GM12878 (cell line): Measurements from ENCODE around the gene MGME1. TPM values are rescaled to one million over a fixed set of nuclear protein-coding genes. Genes with fewer than 3 reads are reported as not detected.

ENCODE experiments used
- ATAC-seq: fragments of 200-7000 bp; cut with Tn5 transposase; 3 replicates; pipeline ENCODE4 v1.9.1; 2020; ENCODE audit warnings: mild to moderate bottlenecking, moderate library complexity
- BruUV-seq: library from RNA; stranded (reverse); fragments of 400-500 nt; replicated peaks from 2 replicates; lab custom pipeline; 2021; lab: Mats Ljungman, UMichigan
- CTCF ChIA-PET: fragments of 300-600 bp; sonication (Branson Sonifier 250); formaldehyde crosslinking; extraction: SDS; loops from one replicate; lab custom pipeline; 2021; ENCODE audit warnings: inconsistent platforms; lab: Yijun Ruan, JAX
- POLR2A ChIA-PET: fragments of 350-600 bp; formaldehyde crosslinking; extraction: SDS; loops from one replicate; lab custom pipeline; 2021; ENCODE audit warnings: inconsistent platforms; lab: Charles Lee
- RAD21 ChIA-PET: fragments of 300-600 bp; sonication (Branson Sonifier 250); formaldehyde crosslinking; loops from one replicate; lab custom pipeline; 2023; ENCODE audit warnings: antibody characterized with exemption; ENCODE audit not compliant: unreplicated experiment; lab: Charles Lee
- SMC1A ChIA-PET: fragments of 300-600 bp; sonication (Branson Sonifier 250); formaldehyde crosslinking; loops from one replicate; lab custom pipeline; 2023; ENCODE audit not compliant: unreplicated experiment, uncharacterized antibody; lab: Charles Lee
- DNase-seq: peaks from one replicate; pipeline ENCODE4 v3.0.0-alpha.2; 2011; ENCODE audit warnings: low read depth, low spot score
- FAIRE-seq: peaks from 3 replicates; lab custom pipeline; 2011; peaks lifted over from hg19 to GRCh38; lab: Jason Lieb, UNC
- H2AFZ ChIP-seq: 2 replicates; pipeline ENCODE4 v1.6.0; 2011; ENCODE audit warnings: low read depth, low read length, control low read depth; ENCODE audit not compliant: control insufficient read depth
- H3K27ac ChIP-seq: 2 replicates; pipeline ENCODE4 v1.5.1; 2011; ENCODE audit warnings: control low read depth; ENCODE audit not compliant: control insufficient read depth, insufficient read depth
- H3K27me3 ChIP-seq, 2 experiments: replicated peaks in 1 of 2; 2 replicates each; pipeline versions ENCODE4 v1.6.0 to v1.6.1; 2011; ENCODE audit warnings: low read length in 1 of 2; ENCODE audit not compliant: control insufficient read depth in 2 of 2, insufficient read depth in 2 of 2
- H3K36me3 ChIP-seq, 2 experiments: 2 replicates each; pipeline ENCODE4 v1.5.1; 2011; ENCODE audit warnings: low read length in 1 of 2; ENCODE audit not compliant: control insufficient read depth in 2 of 2, insufficient read depth in 2 of 2
- H3K4me1 ChIP-seq: 2 replicates; pipeline ENCODE4 v1.6.1; 2011; ENCODE audit warnings: mild to moderate bottlenecking, low read length, moderate library complexity, mixed read lengths; ENCODE audit not compliant: control insufficient read depth, insufficient read depth
- H3K4me2 ChIP-seq: 2 replicates; pipeline ENCODE4 v1.6.0; 2011; ENCODE audit warnings: control low read depth; ENCODE audit not compliant: control insufficient read depth, insufficient read depth
- H3K4me3 ChIP-seq: fragments of 200-600 bp; sonication (generic); 2 replicates; pipeline ENCODE4 v1.5.1; 2016
- H3K79me2 ChIP-seq: 2 replicates; pipeline ENCODE4 v1.6.0; 2011; ENCODE audit warnings: low read length; ENCODE audit not compliant: control insufficient read depth, insufficient read depth
- H3K9ac ChIP-seq: 2 replicates; pipeline ENCODE4 v1.8.0; 2011; ENCODE audit warnings: low read length, control low read depth, mixed read lengths; ENCODE audit not compliant: control insufficient read depth, insufficient read depth
- H3K9me3 ChIP-seq: replicated peaks from 3 replicates; pipeline ENCODE4 v1.5.1; 2011; ENCODE audit warnings: mild to moderate bottlenecking, low read length; ENCODE audit not compliant: control insufficient read depth, insufficient read depth
- H4K20me1 ChIP-seq: 2 replicates; pipeline ENCODE4 v1.6.0; 2011; ENCODE audit not compliant: control insufficient read depth, insufficient read depth
- BHLHE40 ChIP-seq, 2 experiments: fragments of 450-650 bp in 1 of 2; IDR thresholded peaks; 2 replicates each; pipeline ENCODE4 v1.6.1; 2011 to 2017; ENCODE audit warnings: low read depth in 2 of 2, borderline replicate concordance in 1 of 2, improper control_type of control experiment in 1 of 2, low read length in 1 of 2, mild to moderate bottlenecking in 1 of 2
- CBX3 ChIP-seq: fragments of 200-600 bp; sonication (generic); IDR thresholded peaks from 2 replicates; pipeline ENCODE4 v1.6.1; 2016; ENCODE audit warnings: low read depth, borderline replicate concordance
- CTCF ChIP-seq, 3 experiments: IDR thresholded peaks in 2 of 3; conservative IDR thresholded peaks in 1 of 3; 2 replicates each; pipeline ENCODE4 v1.5.1; 2011; ENCODE audit warnings: low read depth in 3 of 3, low read length in 3 of 3, mild to moderate bottlenecking in 3 of 3, control low read depth in 2 of 3, moderate library complexity in 2 of 3, inconsistent platforms in 1 of 3, mixed read lengths in 1 of 3; ENCODE audit not compliant: control insufficient read depth in 2 of 3, insufficient read depth in 1 of 3; ENCODE audit errors: extremely low read depth in 1 of 3
- EED ChIP-seq: sonication (generic); IDR thresholded peaks from 2 replicates; pipeline ENCODE4 v1.6.1; 2016; ENCODE audit warnings: antibody characterized with exemption, low read depth
- JUNB ChIP-seq: IDR thresholded peaks from 2 replicates; pipeline ENCODE4 v1.6.1; 2016; ENCODE audit warnings: antibody characterized with exemption, mild to moderate bottlenecking
- NFIC ChIP-seq: IDR thresholded peaks from 2 replicates; pipeline ENCODE4 v1.6.1; 2012; ENCODE audit warnings: low read depth, mild to moderate bottlenecking, inconsistent platforms, low read length, moderate library complexity
- NFYB ChIP-seq: IDR thresholded peaks from 2 replicates; pipeline ENCODE4 v1.6.1; 2011; ENCODE audit warnings: low read depth, mild to moderate bottlenecking, low read length, improper control_type of control experiment, moderate library complexity; ENCODE audit not compliant: insufficient read depth
- RAD21 ChIP-seq: IDR thresholded peaks from 2 replicates; pipeline ENCODE4 v1.6.1; 2011; ENCODE audit warnings: mild to moderate bottlenecking, low read depth, low read length, moderate library complexity; ENCODE audit not compliant: insufficient read depth
- RFX5 ChIP-seq: IDR thresholded peaks from 2 replicates; pipeline ENCODE4 v1.6.1; 2011; ENCODE audit warnings: low read depth, low read length, improper control_type of control experiment
- SKIL ChIP-seq: fragments of 450-650 bp; IDR thresholded peaks from 2 replicates; pipeline ENCODE4 v1.6.1; 2017; ENCODE audit warnings: mild to moderate bottlenecking, low read depth, inconsistent platforms; ENCODE audit not compliant: poor library complexity, severe bottlenecking
- ZNF622 ChIP-seq: fragments of 450-650 bp; IDR thresholded peaks from 2 replicates; pipeline ENCODE4 v1.6.1; 2017; ENCODE audit warnings: mild to moderate bottlenecking, inconsistent platforms
- WGBS: methylation state at CpG from one replicate; pipeline ENCODE4 v1.1.6; 2016; ENCODE audit warnings: low lambda C conversion rate; ENCODE audit not compliant: insufficient replicate concordance, insufficient coverage; ENCODE audit errors: missing lambda C conversion rate; 5-methylcytosine and 5-hydroxymethylcytosine counted together
- in situ Hi-C: fragments of 300-500 bp; cut with MboI; formaldehyde crosslinking; loops from 9 replicates; pipeline ENCODE4 v1.14.3; 2018; ENCODE audit warnings: mixed read lengths
- intact Hi-C: fragments of 100-400 bp; cut with micrococcal nuclease; formaldehyde crosslinking; loops from one replicate; pipeline ENCODE4 v1.14.2; 2022; ENCODE audit not compliant: unreplicated experiment
- polyA plus RNA-seq, 11 experiments: library from polyadenylated mRNA; depleted of rRNA in 4 of 11; unstranded in 6 of 11; stranded (reverse) in 5 of 11; fragments of >200 nt; fragmentation: Nextera tagmentation in 4 of 11; fragmentation: Illumina TruSeq in 1 of 11; extraction: Ambion mirVana in 4 of 11; extraction: Trizol in 1 of 11; gene quantifications; 1 replicate in 1 of 11; 2 replicates in 10 of 11; pipeline versions ENCODE4 v1.2.1 to v1.2.3, GENCODE V29; 2011 to 2016; ENCODE audit warnings: inconsistent platforms in 2 of 11, missing spikeins in 2 of 11, low read depth in 1 of 11
- total RNA-seq, 4 experiments: library from RNA; depleted of rRNA in 3 of 4; stranded (reverse); fragments of >200 nt in 3 of 4; fragmentation: Illumina TruSeq in 1 of 4; extraction: Trizol in 1 of 4; gene quantifications; 2 replicates each; pipeline versions ENCODE4 v1.2.1 to v1.2.3, GENCODE V29; 2013 to 2021

The MGME1 gene
- total and polyA plus RNA-seq, 10 of the 15 experiments (the other 5 are each of a cell fraction or from before 2014, with no cell fraction given) = 13.4 to 44.8 (median 30.6) TPM

- TF ChIP-seq CTCF (IDR thresholded peaks at IDR 0.05 in 2 of 3, conservative IDR thresholded peaks at IDR 0.05 in 1 of 3; ENCODE audit: control insufficient read depth in 2 of 3, extremely low read depth in 1 of 3, insufficient read depth in 1 of 3, low read depth in 3 of 3, low read length in 3 of 3) (peak; percentile 5 to 36 (median 9); a peak in 2 of 6 replicates), RAD21 (peak; percentile 28; the same call in 1 of the 2 replicates), CBX3 (no peak), RFX5 (no peak)
- TF ChIP-seq, all 136 proteins: peak for 9
Measured at GRCh38 chr20:17966432-17967310, 2.1 kb upstream of the MGME1 start (continued).

GRCh38 chr20:17967521-17968365 is 1.1 kb upstream of the MGME1 start:
- in situ Hi-C loops = no loop called here
- H2AFZ ChIP-seq = no peak overlapping the region
- 1% methylated on average over 41 of the region's 41 CpGs for WGBS
- peak; percentile 28 for TF ChIP-seq SKIL
- no peak for TF ChIP-seq ZNF622
- TF ChIP-seq BHLHE40 (IDR thresholded peaks at IDR 0.05; ENCODE audit: borderline replicate concordance in 1 of 2, low read depth in 2 of 2, low read length in 1 of 2) = peak; percentile 31 to 58; a peak in 2 of 4 replicates
- no peak for TF ChIP-seq EED
- TF ChIP-seq NFYB = peak; percentile 64; the same call in 1 of the 2 replicates
- no peak for TF ChIP-seq JUNB
- TF ChIP-seq NFIC = 0 out of 2 replicates have a peak, but pooled peaks have one; percentile 29

More at GRCh38 chr20:17967521-17968365, 1.1 kb upstream of the MGME1 start:
- no peak for DNase-seq
- Histone ChIP-seq H4K20me1 (0 out of 2 replicates have a peak, but pooled peaks cover 3% of the 10 kb centered on the region), H3K27ac (peak overlapping the region; percentile 98), H3K36me3 (peaks cover 0 to 6% of the 10 kb centered on the region in 2 experiments; a peak in 1 of 4 replicates), H3K79me2 (peaks cover 98% of the 10 kb centered on the region), H3K9me3 (no peaks in the 10 kb centered on the region), H3K27me3 (no peaks in the 10 kb centered on the region), H3K4me1 (peaks cover 5% of the 10 kb centered on the region; the same call in 1 of the 2 replicates), H3K4me2 (peak overlapping the region; percentile 46), H3K9ac (peak overlapping the region; percentile 99), H3K4me3 (peak overlapping the region; percentile 86)
- peak; percentile 0; the same call in 2 of the 3 replicates for ATAC-seq
- POLR2A ChIA-PET = interaction anchor here (0.5 to 5.5 kb wide), 5 partner anchors 11 to 96 kb away, joined by 3 to 74 read pairs (median 5); no protein-coding TSS in a partner anchor
- RAD21 ChIA-PET = interaction anchor here (0.9 to 5.3 kb wide), 8 partner anchors 9 to 285 kb away, joined by 3 to 31 read pairs (median 8); partner anchors contain the start of gene RRBP1
- no peak for FAIRE-seq
- intact Hi-C loops = loop anchor here (2.0 kb wide), 2 partner anchors 25 to 285 kb away; partner anchors contain the start of gene RRBP1
- SMC1A ChIA-PET = interaction anchor here (0.7 to 5.5 kb wide), 10 partner anchors 8 to 285 kb away, joined by 3 to 41 read pairs (median 6); partner anchors contain the start of gene RRBP1
- TSS peak; percentile 58 for BruUV-seq
- CTCF ChIA-PET = interaction anchor here (1.1 to 7.4 kb wide), 6 partner anchors 13 to 36 kb away, joined by 3 to 88 read pairs (median 7); no protein-coding TSS in a partner anchor
